Mesendoderm (in vitro differentiated cells): Measurements from ENCODE around the gene PARP11.

Experiments used
- DNase-seq: peaks from one replicate; pipeline ENCODE4 v3.0.0; 2013
- H2AK5ac ChIP-seq: 2 replicates; pipeline ENCODE4 v1.6.1; 2013; ENCODE audit warnings: low read length, inconsistent platforms
- H2BK120ac ChIP-seq: 2 replicates; pipeline ENCODE4 v1.6.1; 2013; ENCODE audit warnings: low read depth, mild to moderate bottlenecking, low read length, moderate library complexity, mixed read lengths
- H2BK15ac ChIP-seq: replicated peaks from 2 replicates; pipeline ENCODE4 v1.6.1; 2013; ENCODE audit warnings: low read depth, mild to moderate bottlenecking, moderate library complexity
- H2BK5ac ChIP-seq: 2 replicates; pipeline ENCODE4 v1.6.1; 2013; ENCODE audit warnings: low read length, inconsistent platforms
- H3K18ac ChIP-seq: 2 replicates; pipeline ENCODE4 v1.6.1; 2013; ENCODE audit warnings: mild to moderate bottlenecking, low read length, mixed read lengths
- H3K23ac ChIP-seq: one replicate; pipeline ENCODE4 v1.6.1; 2013; ENCODE audit warnings: low read length
- H3K27ac ChIP-seq: 2 replicates; pipeline ENCODE4 v1.5.1; 2013; ENCODE audit warnings: low read depth, mild to moderate bottlenecking, inconsistent platforms, low read length, moderate library complexity
- H3K27me3 ChIP-seq: 2 replicates; pipeline ENCODE4 v1.6.1; 2013; ENCODE audit warnings: low read length, control low read depth, mild to moderate bottlenecking, inconsistent platforms; ENCODE audit not compliant: insufficient read depth, poor library complexity
- H3K36me3 ChIP-seq: 2 replicates; pipeline ENCODE4 v1.6.1; 2013; ENCODE audit warnings: low read length, inconsistent platforms; ENCODE audit not compliant: control insufficient read depth, insufficient read depth
- H3K4ac ChIP-seq: one replicate; pipeline ENCODE4 v1.6.1; 2013; ENCODE audit warnings: low read depth, mild to moderate bottlenecking, low read length, moderate library complexity
- H3K4me1 ChIP-seq: 2 replicates; pipeline ENCODE4 v1.6.1; 2013; ENCODE audit warnings: low read depth, low read length, inconsistent platforms; ENCODE audit not compliant: control insufficient read depth
- H3K4me2 ChIP-seq: 2 replicates; pipeline ENCODE4 v1.6.1; 2013; ENCODE audit warnings: low read length
- H3K4me3 ChIP-seq: 2 replicates; pipeline ENCODE4 v1.5.1; 2013; ENCODE audit warnings: mild to moderate bottlenecking, low read length
- H3K56ac ChIP-seq: one replicate; pipeline ENCODE4 v1.6.1; 2013; ENCODE audit warnings: low read length
- H3K79me1 ChIP-seq: 2 replicates; pipeline ENCODE4 v1.6.1; 2013; ENCODE audit warnings: low read length, inconsistent platforms
- H3K79me2 ChIP-seq: 2 replicates; pipeline ENCODE4 v1.6.1; 2013; ENCODE audit warnings: mild to moderate bottlenecking, low read length; ENCODE audit not compliant: control insufficient read depth, insufficient read depth
- H3K9ac ChIP-seq: 2 replicates; pipeline ENCODE4 v1.6.1; 2013; ENCODE audit warnings: low read length, inconsistent platforms
- H4K5ac ChIP-seq: one replicate; pipeline ENCODE4 v1.6.1; 2013; ENCODE audit warnings: low read length
- H4K8ac ChIP-seq: one replicate; pipeline ENCODE4 v1.6.1; 2013; ENCODE audit warnings: low read depth, mild to moderate bottlenecking, control low read depth, low read length, moderate library complexity
- WGBS: extraction: QIAGEN DNeasy Blood & Tissue Kit; methylation state at CpG from one replicate; pipeline ENCODE4 v1.1.7; 2013; ENCODE audit warnings: low lambda C conversion rate, missing lambda C conversion rate; ENCODE audit not compliant: insufficient coverage; ENCODE audit errors: extremely low coverage; 5-methylcytosine and 5-hydroxymethylcytosine counted together

PARP11 gene

GRCh38 chr12:3775385-3776035, 97.7 kb downstream of the PARP11 start:
- Histone ChIP-seq H4K8ac (no peak overlapping the region), H3K27me3 (no peaks in the 10 kb centered on the region), H3K4me2 (no peak overlapping the region), H3K23ac (no peak overlapping the region), H3K79me1 (no peaks in the 10 kb centered on the region), H4K5ac (no peak overlapping the region), H3K18ac (no peak overlapping the region), H3K79me2 (no peaks in the 10 kb centered on the region), H2AK5ac (no peak overlapping the region), H3K36me3 (no peaks in the 10 kb centered on the region), H3K9ac (no peak overlapping the region), H3K4me3 (no peak overlapping the region), H3K27ac (no peak overlapping the region), H3K4ac (no peak overlapping the region), H3K56ac (no peak overlapping the region), H2BK5ac (no peak overlapping the region), H3K4me1 (no peaks in the 10 kb centered on the region), H2BK15ac (no peak overlapping the region), H2BK120ac (no peak overlapping the region)
- no peak for DNase-seq
- no CpG with 5 or more reads among the region's 5 CpGs for WGBS

- no peaks in the 10 kb centered on the region for H3K79me2 ChIP-seq
- no peak overlapping the region for H3K9ac ChIP-seq
- no peak overlapping the region for H4K5ac ChIP-seq
- H2BK15ac ChIP-seq: no peak overlapping the region
- no peak overlapping the region for H3K23ac ChIP-seq
- H3K4me2 ChIP-seq: no peak overlapping the region
- H2AK5ac ChIP-seq: no peak overlapping the region
- no peaks in the 10 kb centered on the region for H3K36me3 ChIP-seq
- H3K18ac ChIP-seq: no peak overlapping the region
- H2BK120ac ChIP-seq: no peak overlapping the region
- no CpG with 5 or more reads among the region's 4 CpGs for WGBS
- H3K4me3 ChIP-seq: no peak overlapping the region
- H3K79me1 ChIP-seq: no peaks in the 10 kb centered on the region
- no peak for DNase-seq
- H3K4me1 ChIP-seq: no peaks in the 10 kb centered on the region
- no peak overlapping the region for H3K56ac ChIP-seq
- H2BK5ac ChIP-seq: no peak overlapping the region
- H3K27me3 ChIP-seq: no peaks in the 10 kb centered on the region
- H3K27ac ChIP-seq: no peak overlapping the region
- no peak overlapping the region for H3K4ac ChIP-seq
- no peak overlapping the region for H4K8ac ChIP-seq
These were observed 100.8 kb downstream of the PARP11 start for GRCh38 chr12:3772380-3772779.

- Histone ChIP-seq H3K18ac (no peak overlapping the region), H3K4me1 (no peaks in the 10 kb centered on the region), H3K4me3 (no peak overlapping the region), H3K27me3 (no peaks in the 10 kb centered on the region), H4K8ac (no peak overlapping the region), H3K23ac (no peak overlapping the region), H3K79me1 (no peaks in the 10 kb centered on the region), H3K36me3 (no peaks in the 10 kb centered on the region), H4K5ac (no peak overlapping the region), H2BK120ac (no peak overlapping the region), H2BK15ac (no peak overlapping the region), H3K9ac (no peak overlapping the region), H3K4ac (no peak overlapping the region), H3K4me2 (no peak overlapping the region), H2BK5ac (no peak overlapping the region), H3K79me2 (no peaks in the 10 kb centered on the region), H3K27ac (no peak overlapping the region), H2AK5ac (no peak overlapping the region), H3K56ac (no peak overlapping the region)
- DNase-seq: no peak
- no CpG with 5 or more reads among the region's 1 CpG for WGBS
These were observed 101.3 kb downstream of the PARP11 start for GRCh38 chr12:3771853-3772252.

DNA sequence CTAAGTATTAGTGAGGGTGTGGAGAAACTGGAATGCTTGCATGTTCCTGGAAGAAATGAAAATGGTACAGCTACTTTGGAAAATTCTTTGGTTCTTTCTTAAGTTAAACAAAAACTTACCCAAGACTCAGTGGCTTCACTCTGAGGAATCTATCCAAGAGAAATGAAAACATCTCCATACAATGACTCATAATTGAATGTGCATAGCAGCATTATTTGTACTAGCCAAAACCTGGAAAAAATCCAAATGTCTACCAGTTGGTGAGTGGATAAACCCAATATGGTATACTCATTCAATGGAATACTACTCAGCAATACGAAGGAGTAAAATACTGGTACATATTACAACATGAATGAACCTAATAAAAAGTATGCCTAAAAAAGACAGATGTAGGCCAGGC, 102.3 kb downstream of the PARP11 start:
- H3K27me3 ChIP-seq: no peaks in the 10 kb centered on the region
- no peak overlapping the region for H2BK5ac ChIP-seq
- no peak overlapping the region for H3K4me2 ChIP-seq
- no peak overlapping the region for H3K23ac ChIP-seq
- H3K4ac ChIP-seq: no peak overlapping the region
- WGBS: no CpG with 5 or more reads among the region's 1 CpG
- no peak overlapping the region for H3K18ac ChIP-seq
- H3K4me1 ChIP-seq: no peaks in the 10 kb centered on the region
- H3K56ac ChIP-seq: no peak overlapping the region
- no peaks in the 10 kb centered on the region for H3K79me2 ChIP-seq
- H2AK5ac ChIP-seq: no peak overlapping the region
- no peak overlapping the region for H3K4me3 ChIP-seq
- no peak overlapping the region for H4K5ac ChIP-seq
- no peak overlapping the region for H3K27ac ChIP-seq
- no peak overlapping the region for H2BK120ac ChIP-seq
- H3K9ac ChIP-seq: no peak overlapping the region
- no peaks in the 10 kb centered on the region for H3K79me1 ChIP-seq
- DNase-seq: no peak
- no peaks in the 10 kb centered on the region for H3K36me3 ChIP-seq
- H2BK15ac ChIP-seq: no peak overlapping the region
- H4K8ac ChIP-seq: no peak overlapping the region

GRCh38 chr12:3768911-3769447, 104.2 kb downstream of the PARP11 start:
- H3K79me2 ChIP-seq: no peaks in the 10 kb centered on the region
- H3K79me1 ChIP-seq: no peaks in the 10 kb centered on the region
- no peak overlapping the region for H4K8ac ChIP-seq
- H3K56ac ChIP-seq: no peak overlapping the region
- DNase-seq: no peak
- no peak overlapping the region for H4K5ac ChIP-seq
- H3K4me1 ChIP-seq: no peaks in the 10 kb centered on the region
- no peak overlapping the region for H3K23ac ChIP-seq
- no peak overlapping the region for H2BK5ac ChIP-seq
- no peaks in the 10 kb centered on the region for H3K36me3 ChIP-seq
- no peak overlapping the region for H3K4me3 ChIP-seq
- no peak overlapping the region for H2BK120ac ChIP-seq
- WGBS: no CpG with 5 or more reads among the region's 3 CpGs
- H3K4ac ChIP-seq: no peak overlapping the region
- H3K27ac ChIP-seq: no peak overlapping the region
- no peak overlapping the region for H2AK5ac ChIP-seq
- H2BK15ac ChIP-seq: no peak overlapping the region
- no peak overlapping the region for H3K4me2 ChIP-seq
- H3K18ac ChIP-seq: no peak overlapping the region
- H3K9ac ChIP-seq: no peak overlapping the region
- no peaks in the 10 kb centered on the region for H3K27me3 ChIP-seq
